PC-9 (cell line): ENCODE results near the gene AGAP1.

Experiments
- CTCF ChIP-seq: fragments of 200-600 bp; sonication (generic); conservative IDR thresholded peaks from 2 replicates; pipeline ENCODE4 v1.6.1; 2017; ENCODE audit warnings: mixed run types, antibody characterized with exemption, mild to moderate bottlenecking, moderate library complexity
- EZH2 ChIP-seq: fragments of 200-600 bp; sonication (generic); IDR thresholded peaks from 2 replicates; pipeline ENCODE4 v1.8.0; 2017; ENCODE audit warnings: antibody characterized with exemption, low read depth

GRCh38 chr2:236162882-236163470, 669.1 kb downstream of the AGAP1 start:
- no peak for TF ChIP-seq CTCF
- TF ChIP-seq EZH2, result no peak
